HG03354 (cell line): ENCODE measurements around the gene PARP9.
"Not testable (repeated sequence)": the region's sequence is repeated elsewhere in the genome, so short reads cannot be mapped to it uniquely, and the experiment has no call there.

Experiments used
- ATAC-seq: cut with Tn5 transposase; IDR thresholded peaks from one replicate; pipeline ENCODE4 v1.9.1; 2021; ENCODE audit warnings: mild to moderate bottlenecking; ENCODE audit not compliant: unreplicated experiment, poor library complexity, severe bottlenecking

PARP9 gene

DNA sequence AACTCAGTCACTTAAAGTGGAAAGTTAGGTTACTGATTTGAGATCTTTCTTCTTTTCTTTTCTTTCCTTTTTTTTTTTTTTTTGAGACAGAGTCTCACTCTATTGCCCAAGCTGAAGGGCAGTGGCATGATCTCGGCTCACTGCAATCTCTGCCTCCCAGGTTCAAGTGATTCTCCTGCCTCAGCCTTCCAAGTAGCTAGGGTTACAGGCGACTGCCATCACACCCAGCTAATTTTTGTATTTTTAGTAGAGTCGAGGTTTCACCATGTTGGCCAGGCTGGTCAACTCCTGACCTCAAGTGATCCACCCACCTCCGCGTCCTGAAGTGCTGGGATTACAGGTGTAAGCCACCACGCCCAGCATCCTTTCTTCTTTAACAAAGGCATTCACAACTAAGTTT lies 63.1 kb downstream of the PARP9 start:
- not testable (repeated sequence) for ATAC-seq

DNA sequence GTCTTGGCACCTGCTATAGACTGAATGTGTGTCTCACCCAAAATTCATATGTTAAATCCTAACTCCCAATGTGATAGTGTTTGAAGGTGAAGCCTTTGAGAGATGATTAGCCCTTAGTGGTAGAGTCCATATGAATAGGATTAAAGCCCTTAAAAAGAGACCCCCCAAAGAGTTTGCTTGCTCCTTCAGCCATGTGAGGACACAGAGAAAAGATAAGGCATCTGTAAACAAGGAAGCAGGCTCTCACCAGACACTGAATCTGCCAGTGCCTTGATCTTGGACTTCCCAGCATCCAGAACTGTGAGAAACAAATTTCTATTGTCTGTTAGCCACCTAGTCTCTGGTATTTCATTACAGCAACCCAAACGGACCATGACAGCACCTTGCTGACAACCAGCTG lies 65.9 kb downstream of the PARP9 start:
- peak; percentile 5 for ATAC-seq

DNA sequence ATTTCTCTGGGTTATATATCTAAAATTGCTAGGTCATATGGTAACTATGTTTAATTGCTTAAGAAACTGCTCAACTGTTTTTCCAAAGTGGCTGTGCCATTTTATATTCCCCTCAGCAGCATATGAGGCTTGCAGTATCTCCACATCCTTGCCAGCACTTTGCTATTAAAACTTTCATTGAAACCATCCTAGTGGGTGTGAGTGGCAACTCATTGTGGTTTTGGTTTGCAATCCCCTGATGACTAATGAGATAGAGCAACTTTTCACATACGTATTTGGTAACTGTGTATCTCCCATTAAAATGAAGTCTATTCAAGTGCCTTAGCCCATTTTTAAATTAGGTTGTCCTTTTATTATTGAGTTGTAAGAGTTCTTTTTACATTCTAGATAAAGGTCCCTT lies 66.7 kb downstream of the PARP9 start:
- peak; percentile 89 for ATAC-seq

DNA sequence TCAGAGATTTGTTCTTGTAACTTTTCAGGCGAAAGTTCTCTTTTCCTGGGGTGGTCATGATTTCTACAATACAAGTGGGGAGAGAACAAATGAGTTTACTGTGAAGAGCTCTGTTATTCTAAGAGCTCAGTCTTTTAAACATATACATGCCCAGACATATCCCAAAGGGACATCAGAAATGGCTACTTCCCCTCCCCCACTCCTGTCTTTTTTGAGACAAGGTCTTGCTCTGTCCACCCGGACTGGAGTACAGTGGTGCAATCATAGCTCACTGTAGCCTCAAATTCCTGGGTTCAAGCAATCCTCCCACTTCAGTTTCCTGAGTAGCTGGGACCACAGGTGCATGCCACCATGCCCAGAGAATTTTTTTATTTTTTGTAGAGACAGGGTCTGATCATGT lies 67.6 kb downstream of the PARP9 start:
- no peak for ATAC-seq

DNA sequence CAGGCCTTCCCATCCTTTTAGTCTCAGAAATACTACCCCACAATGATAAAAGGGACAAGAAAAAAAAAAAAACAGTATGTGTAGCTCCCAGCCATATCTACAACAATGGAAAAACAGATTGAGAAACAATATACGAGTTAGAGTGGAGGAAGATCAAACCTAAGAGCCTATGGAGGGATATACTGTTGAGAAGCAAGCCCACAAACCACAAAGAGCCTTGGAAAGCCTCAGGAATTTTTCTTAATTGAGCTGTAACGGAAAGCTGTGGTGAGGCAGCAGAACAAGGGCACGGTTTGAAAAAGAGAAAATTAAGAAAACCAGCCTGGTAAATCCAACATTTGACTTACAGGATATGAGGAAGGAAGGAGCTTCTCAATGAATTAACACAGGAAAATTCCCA lies 70.8 kb downstream of the PARP9 start:
- no peak for ATAC-seq

DNA sequence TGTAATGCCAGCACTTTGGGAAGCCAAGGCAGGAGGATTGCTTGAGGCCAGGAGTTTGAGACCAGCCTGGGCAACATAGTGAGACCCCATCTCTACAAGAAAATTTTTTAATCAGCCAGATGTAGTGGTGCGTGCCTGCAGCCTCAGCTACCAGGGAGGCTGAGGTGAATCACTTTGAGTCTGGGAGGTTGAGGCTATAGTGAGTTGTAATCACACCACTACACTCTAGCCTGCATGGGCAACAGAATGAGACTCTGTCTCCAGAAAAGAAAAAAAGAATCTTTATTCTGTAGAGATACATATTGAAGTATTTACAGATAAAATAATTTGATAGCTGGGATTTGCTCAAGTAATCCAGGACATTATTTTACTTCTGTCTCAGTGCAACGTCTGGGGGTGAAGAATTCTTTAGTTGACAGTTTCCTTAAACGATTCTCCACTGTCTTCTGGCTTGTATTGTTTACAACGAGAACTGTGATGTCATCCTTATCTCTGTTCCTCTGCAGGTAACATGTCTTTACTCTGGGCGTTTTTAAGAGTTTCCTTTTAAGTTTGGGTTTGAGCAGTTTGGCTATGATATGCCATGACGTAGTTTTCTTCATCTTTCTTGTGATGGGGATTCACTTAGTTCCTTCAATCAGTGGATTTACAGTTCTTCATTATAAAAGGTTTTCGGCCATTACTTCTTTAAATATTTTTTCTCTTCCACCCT lies 75.7 kb downstream of the PARP9 start:
- ATAC-seq, result no peak

DNA sequence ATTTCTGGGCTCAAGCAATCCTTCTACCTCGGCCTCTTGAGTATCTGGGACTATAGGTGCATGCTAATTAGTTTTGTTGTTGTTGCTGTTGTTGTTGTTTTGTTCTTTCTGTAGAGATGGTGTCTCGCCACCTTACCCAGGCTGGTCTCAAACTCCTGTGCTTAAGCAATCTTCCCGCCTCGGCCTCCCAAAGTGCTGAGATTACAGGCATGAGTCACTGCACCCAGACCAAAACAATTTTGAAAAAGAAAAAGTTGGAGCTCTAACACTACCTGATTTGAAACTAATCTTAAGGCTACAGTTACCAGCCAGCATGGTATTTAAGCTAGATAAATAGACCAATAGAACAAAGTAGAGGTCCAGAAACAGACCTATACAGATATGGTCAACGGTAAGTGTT lies 79.1 kb downstream of the PARP9 start:
- no peak for ATAC-seq

DNA sequence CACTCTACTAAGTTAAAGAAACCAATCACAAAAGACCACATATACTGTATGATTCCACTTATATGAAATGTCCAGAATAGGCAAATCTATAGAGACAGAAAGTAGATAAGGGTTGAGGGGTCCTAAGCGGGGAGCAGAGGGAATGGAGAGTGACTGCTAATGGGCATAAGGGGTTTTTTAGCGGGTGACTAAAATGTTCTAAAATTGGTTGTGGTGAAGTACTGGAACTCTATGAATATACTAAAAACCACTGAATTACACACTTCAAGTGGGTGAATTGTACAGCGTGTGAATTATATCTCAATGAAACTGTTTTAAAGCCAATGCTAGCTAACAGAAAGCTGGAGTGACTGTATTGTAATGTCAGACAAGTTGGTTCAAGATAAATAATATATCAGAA lies 82.7 kb downstream of the PARP9 start:
- no peak for ATAC-seq
